Astrocyte (in vitro differentiated cells and primary cell): ENCODE measurements around the gene GBA2.
A peak's percentile ranks its signal among the peaks of the same experiment; 100 is the strongest.

Experiments used
- CTCF ChIP-seq: IDR thresholded peaks from 2 replicates; pipeline ENCODE4 v1.5.1; 2011; ENCODE audit warnings: low read depth, mild to moderate bottlenecking, inconsistent platforms, low read length, moderate library complexity; ENCODE audit not compliant: insufficient read depth
- EZH2 ChIP-seq: IDR thresholded peaks from 2 replicates; pipeline ENCODE4 v1.6.1; 2012; ENCODE audit warnings: mild to moderate bottlenecking, low read length, inconsistent platforms; ENCODE audit not compliant: insufficient read depth

- TF ChIP-seq EZH2 (no peak), CTCF (peak; percentile 75)
These were observed 12.8 kb downstream of the GBA2 start for GRCh38 chr9:35736201-35736633.
